NOMO-1 treated with dmso at 0.1 percent for 144 hours (cell line): ENCODE measurements around the gene VEZF1.

Experiments
- DNase-seq: peaks from one replicate; lab custom pipeline; 2025; ENCODE audit not compliant: unreplicated experiment; lab: John Stamatoyannopoulos, UW

VEZF1 gene

GRCh38 chr17:57931488-57932137, 56.4 kb downstream of the VEZF1 start:
- DNase-seq, result no peak

- no peak for DNase-seq
These were observed 57.8 kb downstream of the VEZF1 start for GRCh38 chr17:57930239-57930638.

GRCh38 chr17:57929386-57929785, 58.7 kb downstream of the VEZF1 start:
- DNase-seq, result no peak

GRCh38 chr17:57928928-57929327, 59.1 kb downstream of the VEZF1 start:
- DNase-seq, result no peak

GRCh38 chr17:57927048-57927723, 60.9 kb downstream of the VEZF1 start:
- DNase-seq, result no peak

GRCh38 chr17:57926723-57927047, 61.4 kb downstream of the VEZF1 start:
- DNase-seq, result no peak

GRCh38 chr17:57925361-57925990, 62.6 kb downstream of the VEZF1 start:
- no peak for DNase-seq

- no peak for DNase-seq
These were observed 63.4 kb downstream of the VEZF1 start for GRCh38 chr17:57924677-57925076.
